ENCODE data around the gene HYKK. TPM values are rescaled to one million over a fixed set of nuclear protein-coding genes. Genes with fewer than 3 reads are reported as not detected.

The HYKK gene
- total RNA-seq, 1 donor: 0.81 TPM

Other genes starting within 250 kb of the HYKK start
- gene DNAJA4, start 243.0 kb upstream of the HYKK start, total RNA-seq: 6.7 TPM
- 57.4 TPM for gene SKIC8, start 208.0 kb upstream of the HYKK start, total RNA-seq
- gene CRABP1, start 167.2 kb upstream of the HYKK start, total RNA-seq: 1.3 TPM
- gene IREB2, start 69.4 kb upstream of the HYKK start, total RNA-seq: 18.9 TPM
- 95.1 TPM for gene PSMA4, start 32.9 kb downstream of the HYKK start, total RNA-seq
- 1.6 TPM for gene CHRNA5, start 57.9 kb downstream of the HYKK start, total RNA-seq
- gene CHRNA3, start 113.4 kb downstream of the HYKK start, total RNA-seq: not detected
- gene CHRNB4, start 133.6 kb downstream of the HYKK start, total RNA-seq: 0.27 TPM